Measurements from ENCODE around the gene ANGPT4.

GRCh38 chr20:951384-952169 is 35.4 kb upstream of the ANGPT4 start:
- TF ChIP-seq POLR2A (IDR thresholded peaks at IDR 0.05; ENCODE audit: low read depth, low read length) (no peak), TAF1 (IDR thresholded peaks at IDR 0.05; ENCODE audit: low read depth, low read length) (no peak)
